ENCODE results near the gene CDK14.

The CDK14 gene

GRCh38 chr7:90677486-90678404, 81.6 kb downstream of the CDK14 start:
- no peak for DNase-seq (ENCODE audit: low read depth, low spot score)
- H3K4me1 ChIP-seq (ENCODE audit: control insufficient read depth, insufficient read depth, low read length), result peaks cover 4% of the 10 kb centered on the region
- H3K4me3 ChIP-seq (ENCODE audit: low read length), result no peak overlapping the region
- no peaks in the 10 kb centered on the region for H3K36me3 ChIP-seq (ENCODE audit: control insufficient read depth, insufficient read depth, low read length)
- WGBS (ENCODE audit: insufficient coverage, insufficient read length), result no CpG with 5 or more reads among the region's 10 CpGs
- no peak overlapping the region for H3K27ac ChIP-seq (ENCODE audit: low read length)
- no peaks in the 10 kb centered on the region for H3K9me3 ChIP-seq (ENCODE audit: control insufficient read depth, insufficient read depth, low read length)
- H3K27me3 ChIP-seq (ENCODE audit: control insufficient read depth, insufficient read depth, low read length), result no peaks in the 10 kb centered on the region

- Histone ChIP-seq H3K27ac (ENCODE audit: low read length) (no peak overlapping the region), H3K27me3 (ENCODE audit: control insufficient read depth, insufficient read depth, low read length) (no peaks in the 10 kb centered on the region), H3K4me1 (ENCODE audit: control insufficient read depth, insufficient read depth, low read length) (peaks cover 3% of the 10 kb centered on the region), H3K9me3 (ENCODE audit: control insufficient read depth, insufficient read depth, low read length) (no peaks in the 10 kb centered on the region), H3K4me3 (ENCODE audit: low read length) (no peak overlapping the region), H3K36me3 (ENCODE audit: control insufficient read depth, insufficient read depth, low read length) (no peaks in the 10 kb centered on the region)
- no peak for DNase-seq (ENCODE audit: low read depth, low spot score)
- WGBS (ENCODE audit: insufficient coverage, insufficient read length), result no CpG with 5 or more reads among the region's 3 CpGs
Measured at GRCh38 chr7:90678986-90679385, 82.9 kb downstream of the CDK14 start.

- H3K4me1 ChIP-seq (ENCODE audit: control insufficient read depth, insufficient read depth, low read length), result peaks cover 3% of the 10 kb centered on the region
- WGBS (ENCODE audit: insufficient coverage, insufficient read length), result no CpG with 5 or more reads among the region's 4 CpGs
- no peak for DNase-seq (ENCODE audit: low read depth, low spot score)
- no peak overlapping the region for H3K27ac ChIP-seq (ENCODE audit: low read length)
- H3K27me3 ChIP-seq (ENCODE audit: control insufficient read depth, insufficient read depth, low read length), result no peaks in the 10 kb centered on the region
- no peaks in the 10 kb centered on the region for H3K9me3 ChIP-seq (ENCODE audit: control insufficient read depth, insufficient read depth, low read length)
- H3K36me3 ChIP-seq (ENCODE audit: control insufficient read depth, insufficient read depth, low read length), result no peaks in the 10 kb centered on the region
- no peak overlapping the region for H3K4me3 ChIP-seq (ENCODE audit: low read length)
Measured at GRCh38 chr7:90680484-90680883, 84.4 kb downstream of the CDK14 start.

- no peak overlapping the region for H3K4me3 ChIP-seq (ENCODE audit: low read length)
- no peaks in the 10 kb centered on the region for H3K9me3 ChIP-seq (ENCODE audit: control insufficient read depth, insufficient read depth, low read length)
- DNase-seq (ENCODE audit: low read depth, low spot score), result no peak
- no peaks in the 10 kb centered on the region for H3K27me3 ChIP-seq (ENCODE audit: control insufficient read depth, insufficient read depth, low read length)
- peaks cover 3% of the 10 kb centered on the region for H3K4me1 ChIP-seq (ENCODE audit: control insufficient read depth, insufficient read depth, low read length)
- no CpG with 5 or more reads among the region's 2 CpGs for WGBS (ENCODE audit: insufficient coverage, insufficient read length)
- no peak overlapping the region for H3K27ac ChIP-seq (ENCODE audit: low read length)
- H3K36me3 ChIP-seq (ENCODE audit: control insufficient read depth, insufficient read depth, low read length), result no peaks in the 10 kb centered on the region
Measured at GRCh38 chr7:90681336-90682022, 85.4 kb downstream of the CDK14 start.

- Histone ChIP-seq H3K27ac (ENCODE audit: low read length) (no peak overlapping the region), H3K4me3 (ENCODE audit: low read length) (no peak overlapping the region), H3K4me1 (ENCODE audit: control insufficient read depth, insufficient read depth, low read length) (no peaks in the 10 kb centered on the region), H3K9me3 (ENCODE audit: control insufficient read depth, insufficient read depth, low read length) (no peaks in the 10 kb centered on the region), H3K36me3 (ENCODE audit: control insufficient read depth, insufficient read depth, low read length) (no peaks in the 10 kb centered on the region), H3K27me3 (ENCODE audit: control insufficient read depth, insufficient read depth, low read length) (no peaks in the 10 kb centered on the region)
- no peak for DNase-seq (ENCODE audit: low read depth, low spot score)
- no CpG with 5 or more reads among the region's 2 CpGs for whole genome bisulfite sequencing (ENCODE audit: insufficient coverage, insufficient read length)
Measured at GRCh38 chr7:90686146-90686545, 90.0 kb downstream of the CDK14 start.

- no peak for DNase-seq (ENCODE audit: low read depth, low spot score)
- WGBS (ENCODE audit: insufficient coverage, insufficient read length), result no CpG with 5 or more reads among the region's 1 CpG
- no peak overlapping the region for H3K27ac ChIP-seq (ENCODE audit: low read length)
Measured at GRCh38 chr7:90688810-90689209, 92.7 kb downstream of the CDK14 start.

GRCh38 chr7:90689260-90689659, 93.1 kb downstream of the CDK14 start:
- H3K36me3 ChIP-seq (ENCODE audit: control insufficient read depth, insufficient read depth, low read length), result no peaks in the 10 kb centered on the region
- DNase-seq (ENCODE audit: low read depth, low spot score), result no peak
- H3K4me3 ChIP-seq (ENCODE audit: low read length), result no peak overlapping the region
- no peaks in the 10 kb centered on the region for H3K9me3 ChIP-seq (ENCODE audit: control insufficient read depth, insufficient read depth, low read length)
- H3K4me1 ChIP-seq (ENCODE audit: control insufficient read depth, insufficient read depth, low read length), result no peaks in the 10 kb centered on the region
- H3K27ac ChIP-seq (ENCODE audit: low read length), result no peak overlapping the region
- no CpG with 5 or more reads among the region's 1 CpG for WGBS (ENCODE audit: insufficient coverage, insufficient read length)
- no peaks in the 10 kb centered on the region for H3K27me3 ChIP-seq (ENCODE audit: control insufficient read depth, insufficient read depth, low read length)

More at GRCh38 chr7:90688810-90689209, 92.7 kb downstream of the CDK14 start:
- Histone ChIP-seq H3K36me3 (ENCODE audit: control insufficient read depth, insufficient read depth, low read length) (no peaks in the 10 kb centered on the region), H3K27me3 (ENCODE audit: control insufficient read depth, insufficient read depth, low read length) (no peaks in the 10 kb centered on the region), H3K4me1 (ENCODE audit: control insufficient read depth, insufficient read depth, low read length) (no peaks in the 10 kb centered on the region), H3K9me3 (ENCODE audit: control insufficient read depth, insufficient read depth, low read length) (no peaks in the 10 kb centered on the region), H3K4me3 (ENCODE audit: low read length) (no peak overlapping the region)

- Histone ChIP-seq H3K27me3 (ENCODE audit: control insufficient read depth, insufficient read depth, low read length) (no peaks in the 10 kb centered on the region), H3K4me3 (ENCODE audit: low read length) (no peak overlapping the region), H3K36me3 (ENCODE audit: control insufficient read depth, insufficient read depth, low read length) (no peaks in the 10 kb centered on the region), H3K9me3 (ENCODE audit: control insufficient read depth, insufficient read depth, low read length) (no peaks in the 10 kb centered on the region), H3K4me1 (ENCODE audit: control insufficient read depth, insufficient read depth, low read length) (no peaks in the 10 kb centered on the region), H3K27ac (ENCODE audit: low read length) (no peak overlapping the region)
- DNase-seq (ENCODE audit: low read depth, low spot score), result no peak
- whole genome bisulfite sequencing (ENCODE audit: insufficient coverage, insufficient read length), result no CpG with 5 or more reads among the region's 3 CpGs
Measured at GRCh38 chr7:90690159-90690858, 94.2 kb downstream of the CDK14 start.

GRCh38 chr7:90692396-90692795, 96.3 kb downstream of the CDK14 start:
- Histone ChIP-seq H3K4me3 (ENCODE audit: low read length) (no peak overlapping the region), H3K4me1 (ENCODE audit: control insufficient read depth, insufficient read depth, low read length) (no peaks in the 10 kb centered on the region), H3K27me3 (ENCODE audit: control insufficient read depth, insufficient read depth, low read length) (no peaks in the 10 kb centered on the region), H3K9me3 (ENCODE audit: control insufficient read depth, insufficient read depth, low read length) (no peaks in the 10 kb centered on the region), H3K27ac (ENCODE audit: low read length) (no peak overlapping the region), H3K36me3 (ENCODE audit: control insufficient read depth, insufficient read depth, low read length) (no peaks in the 10 kb centered on the region)
- no CpG with 5 or more reads among the region's 3 CpGs for WGBS (ENCODE audit: insufficient coverage, insufficient read length)
- DNase-seq (ENCODE audit: low read depth, low spot score), result no peak

GRCh38 chr7:90692947-90693346, 96.8 kb downstream of the CDK14 start:
- Histone ChIP-seq H3K27me3 (ENCODE audit: control insufficient read depth, insufficient read depth, low read length) (no peaks in the 10 kb centered on the region), H3K4me1 (ENCODE audit: control insufficient read depth, insufficient read depth, low read length) (no peaks in the 10 kb centered on the region), H3K36me3 (ENCODE audit: control insufficient read depth, insufficient read depth, low read length) (no peaks in the 10 kb centered on the region), H3K27ac (ENCODE audit: low read length) (no peak overlapping the region), H3K4me3 (ENCODE audit: low read length) (no peak overlapping the region), H3K9me3 (ENCODE audit: control insufficient read depth, insufficient read depth, low read length) (no peaks in the 10 kb centered on the region)
- WGBS (ENCODE audit: insufficient coverage, insufficient read length), result no CpG with 5 or more reads among the region's 1 CpG
- DNase-seq (ENCODE audit: low read depth, low spot score), result no peak

Measured in iPS DF 6.9 (cell line).